Neural cell (in vitro differentiated cells): ENCODE measurements around the gene SEC16B.

ENCODE experiments used
- EP300 ChIP-seq: fragments of 450-650 bp; conservative IDR thresholded peaks from 2 replicates; pipeline ENCODE4 v1.6.1; 2014; ENCODE audit warnings: antibody characterized with exemption, mild to moderate bottlenecking, moderate library complexity; ENCODE audit not compliant: poor library complexity, severe bottlenecking
- EZH2 ChIP-seq: fragments of 200-600, 300-800 bp; shearing (Covaris generic), sonication (generic); IDR thresholded peaks from 2 replicates; pipeline ENCODE4 v1.6.1; 2014; ENCODE audit warnings: antibody characterized with exemption, low read length, borderline replicate concordance, mild to moderate bottlenecking; ENCODE audit not compliant: insufficient read depth, poor library complexity, severe bottlenecking
- MXI1 ChIP-seq: fragments of 450-650 bp; conservative IDR thresholded peaks from 2 replicates; pipeline ENCODE4 v1.6.1; 2014; ENCODE audit warnings: antibody characterized with exemption, mild to moderate bottlenecking; ENCODE audit not compliant: poor library complexity, severe bottlenecking
- POLR2AphosphoS5 ChIP-seq: IDR thresholded peaks from 2 replicates; pipeline ENCODE4 v1.6.1; 2012
- REST ChIP-seq: IDR thresholded peaks from 2 replicates; pipeline ENCODE4 v1.6.1; 2012; ENCODE audit warnings: borderline replicate concordance
- TAF1 ChIP-seq: IDR thresholded peaks from 2 replicates; pipeline ENCODE4 v1.6.1; 2012; ENCODE audit warnings: low read depth
- TF ChIP-seq, protein P1 (sequence below): fragments of 450-650 bp; IDR thresholded peaks from 2 replicates; pipeline ENCODE4 v1.5.1; 2014; ENCODE audit warnings: antibody characterized with exemption, mild to moderate bottlenecking, moderate library complexity; ENCODE audit not compliant: poor library complexity, severe bottlenecking

GRCh38 chr1:177941976-177942375 lies 27.9 kb downstream of the SEC16B start:
- TF ChIP-seq POLR2AphosphoS5 (no peak), EZH2 (no peak), REST (no peak), TAF1 (no peak), EP300 (no peak), MXI1 (no peak)
- TF ChIP-seq, protein P1, sequence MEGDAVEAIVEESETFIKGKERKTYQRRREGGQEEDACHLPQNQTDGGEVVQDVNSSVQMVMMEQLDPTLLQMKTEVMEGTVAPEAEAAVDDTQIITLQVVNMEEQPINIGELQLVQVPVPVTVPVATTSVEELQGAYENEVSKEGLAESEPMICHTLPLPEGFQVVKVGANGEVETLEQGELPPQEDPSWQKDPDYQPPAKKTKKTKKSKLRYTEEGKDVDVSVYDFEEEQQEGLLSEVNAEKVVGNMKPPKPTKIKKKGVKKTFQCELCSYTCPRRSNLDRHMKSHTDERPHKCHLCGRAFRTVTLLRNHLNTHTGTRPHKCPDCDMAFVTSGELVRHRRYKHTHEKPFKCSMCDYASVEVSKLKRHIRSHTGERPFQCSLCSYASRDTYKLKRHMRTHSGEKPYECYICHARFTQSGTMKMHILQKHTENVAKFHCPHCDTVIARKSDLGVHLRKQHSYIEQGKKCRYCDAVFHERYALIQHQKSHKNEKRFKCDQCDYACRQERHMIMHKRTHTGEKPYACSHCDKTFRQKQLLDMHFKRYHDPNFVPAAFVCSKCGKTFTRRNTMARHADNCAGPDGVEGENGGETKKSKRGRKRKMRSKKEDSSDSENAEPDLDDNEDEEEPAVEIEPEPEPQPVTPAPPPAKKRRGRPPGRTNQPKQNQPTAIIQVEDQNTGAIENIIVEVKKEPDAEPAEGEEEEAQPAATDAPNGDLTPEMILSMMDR: no peak
